Left forelimb (tissue), 1 donor: Measurements from ENCODE around the gene BABAM1.
"Not testable (repeated sequence)": the region's sequence is repeated elsewhere in the genome, so short reads cannot be mapped to it uniquely, and the experiment has no call there.

Experiments used
- DNase-seq: peaks from one replicate; pipeline ENCODE4 v3.0.0-alpha.2; 2018; ENCODE audit warnings: low spot score

The BABAM1 gene

DNA sequence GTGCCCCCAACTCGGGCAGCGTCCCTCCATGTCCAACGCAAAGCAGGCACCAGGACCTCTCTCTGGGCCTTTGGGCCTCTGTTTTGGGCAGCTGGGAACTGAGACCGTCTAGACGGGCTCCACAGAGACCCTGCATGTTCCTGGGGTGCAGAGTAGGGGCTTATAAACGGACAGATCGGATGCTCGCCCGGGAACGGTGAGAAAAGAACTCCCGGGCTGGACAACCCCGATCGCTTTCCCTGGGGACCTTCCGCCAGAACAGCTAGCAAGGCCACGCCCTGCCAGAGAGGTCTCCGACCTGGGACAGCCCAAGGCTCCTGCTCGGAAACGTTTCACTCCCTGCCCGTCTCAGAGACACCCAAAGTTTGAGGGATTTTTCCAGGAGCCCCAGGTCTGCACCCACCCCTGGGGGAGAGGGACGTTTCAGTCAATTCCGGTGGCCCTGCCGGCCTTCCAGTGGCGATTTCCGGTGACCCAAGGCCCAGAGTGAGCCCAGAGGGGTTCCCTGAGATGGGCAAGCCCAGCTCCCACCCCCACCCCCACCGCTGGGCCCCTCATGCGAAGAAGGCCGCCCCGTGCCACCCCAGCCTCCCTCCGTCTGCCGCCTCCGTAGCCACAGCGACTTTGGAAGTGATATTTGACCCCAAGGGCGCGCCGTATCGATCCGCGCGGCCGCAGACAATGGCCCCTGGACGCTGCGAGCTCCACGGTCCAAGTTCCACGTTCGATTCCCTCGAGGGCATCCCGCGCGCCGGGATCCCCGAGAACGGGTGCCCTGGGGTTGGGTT lies 23.2 kb upstream of the BABAM1 start:
- no peak for DNase-seq

GRCh38 chr19:17244618-17245534 lies 22.4 kb upstream of the BABAM1 start:
- no peak for DNase-seq

GRCh38 chr19:17245535-17245984 lies 21.7 kb upstream of the BABAM1 start, which contains the start of gene NR2F6:
NR2F6 (minus strand) TSS chr19:17245919; CDS start chr19:17245220, 699 bp downstream.
- DNase-seq: no peak

- no peak for DNase-seq
Observed at GRCh38 chr19:17246681-17247425, 20.4 kb upstream of the BABAM1 start.

- DNase-seq: no peak
Observed at GRCh38 chr19:17248011-17248776, 19.0 kb upstream of the BABAM1 start.

- DNase-seq: no peak
Observed at GRCh38 chr19:17249887-17250548, 17.2 kb upstream of the BABAM1 start.

GRCh38 chr19:17254636-17255035 lies 12.6 kb upstream of the BABAM1 start:
- no peak for DNase-seq

DNA sequence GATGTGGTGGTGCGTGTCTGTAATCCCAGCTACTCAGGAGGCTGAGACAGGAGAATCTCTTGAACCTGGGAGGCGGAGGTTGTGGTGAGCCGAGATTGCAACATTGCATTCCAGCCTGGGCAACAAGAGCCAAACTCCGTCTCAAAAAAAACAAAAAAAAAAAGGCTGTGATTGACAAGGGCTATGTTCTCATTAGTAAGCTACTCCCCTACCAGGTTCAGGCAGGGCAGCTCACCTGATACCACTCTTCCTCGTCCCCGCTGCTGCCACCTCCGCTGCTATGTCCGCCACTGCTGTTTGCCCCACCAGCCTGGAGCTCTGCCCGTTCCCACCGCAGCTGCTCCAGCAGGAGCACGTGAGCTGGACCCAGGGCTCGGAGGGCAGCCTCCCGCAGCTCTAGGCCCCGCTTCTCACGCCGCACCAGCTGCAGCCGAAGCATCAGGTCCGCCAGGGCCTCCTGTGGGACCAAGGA lies 12.1 kb upstream of the BABAM1 start:
- DNase-seq: no peak

DNA sequence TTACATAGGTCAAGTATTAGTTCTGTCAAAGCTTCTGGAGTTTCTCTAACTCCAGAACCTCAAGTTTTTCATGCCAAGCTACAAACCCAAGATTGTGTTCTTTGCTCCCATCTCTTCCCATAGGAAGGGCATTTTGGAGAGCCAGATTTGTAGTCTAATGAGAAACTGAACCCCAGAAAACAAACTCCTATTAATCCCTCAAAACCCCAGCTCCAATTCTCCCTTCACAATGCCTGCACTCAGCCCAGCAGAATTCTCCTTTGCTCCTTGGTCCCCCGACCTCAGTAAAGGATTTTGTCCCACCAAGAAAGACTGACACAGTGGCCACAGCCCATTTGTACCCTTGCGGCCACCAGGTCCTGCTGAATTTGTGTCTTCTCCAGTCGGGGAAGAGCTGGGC lies 11.1 kb upstream of the BABAM1 start:
- no peak for DNase-seq

- DNase-seq: no peak
Observed at GRCh38 chr19:17259118-17259780, 8.0 kb upstream of the BABAM1 start.

GRCh38 chr19:17259934-17260333 lies 7.3 kb upstream of the BABAM1 start:
- DNase-seq: no peak

GRCh38 chr19:17260842-17261325 lies 6.4 kb upstream of the BABAM1 start:
- no peak for DNase-seq

GRCh38 chr19:17262557-17262956 lies 4.7 kb upstream of the BABAM1 start:
- no peak for DNase-seq

DNA sequence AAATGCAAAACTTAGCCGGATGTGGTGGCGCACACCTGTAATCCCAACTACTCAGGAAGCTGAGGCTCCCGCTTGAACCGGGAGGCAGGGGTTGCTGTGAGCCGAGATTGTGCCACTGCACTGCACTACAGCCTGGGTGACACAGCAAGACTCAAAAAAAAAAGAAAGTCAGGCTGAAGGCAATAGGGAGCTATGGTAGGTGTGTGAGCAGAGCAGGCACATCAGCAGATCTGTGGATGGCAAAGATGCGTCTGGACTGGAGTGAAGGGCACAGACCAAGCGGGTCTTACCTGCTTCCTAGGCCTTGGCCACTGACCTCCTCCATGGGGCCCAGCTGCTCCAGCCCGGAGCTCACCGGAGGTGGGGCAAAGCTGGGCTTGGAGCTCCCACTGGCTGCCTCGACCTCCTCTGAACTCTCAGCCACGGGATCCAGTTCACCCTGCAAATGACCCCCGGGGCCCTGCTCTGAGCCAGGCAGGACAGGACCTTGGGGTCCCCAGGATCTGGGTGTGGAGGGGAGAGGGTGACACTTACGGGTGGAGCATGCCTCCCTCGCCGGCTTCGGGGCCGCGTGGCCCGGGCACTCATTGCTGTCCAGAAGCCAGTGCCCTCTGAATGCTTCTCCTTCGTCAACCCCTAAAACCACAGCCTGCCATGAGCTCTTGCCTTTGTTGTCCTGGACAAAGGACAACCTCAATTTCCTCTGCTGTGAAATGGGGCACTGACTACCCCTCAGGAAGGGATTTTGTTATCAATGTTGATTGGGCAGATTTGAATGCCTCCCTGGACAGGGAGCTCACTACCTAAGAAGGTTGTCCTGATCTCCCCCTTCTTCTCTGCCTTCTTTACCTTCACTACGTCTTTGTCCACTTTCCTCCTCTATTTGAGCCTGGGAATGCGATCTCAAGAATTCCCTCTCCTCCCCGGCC lies 3.3 kb upstream of the BABAM1 start:
- DNase-seq: no peak

DNA sequence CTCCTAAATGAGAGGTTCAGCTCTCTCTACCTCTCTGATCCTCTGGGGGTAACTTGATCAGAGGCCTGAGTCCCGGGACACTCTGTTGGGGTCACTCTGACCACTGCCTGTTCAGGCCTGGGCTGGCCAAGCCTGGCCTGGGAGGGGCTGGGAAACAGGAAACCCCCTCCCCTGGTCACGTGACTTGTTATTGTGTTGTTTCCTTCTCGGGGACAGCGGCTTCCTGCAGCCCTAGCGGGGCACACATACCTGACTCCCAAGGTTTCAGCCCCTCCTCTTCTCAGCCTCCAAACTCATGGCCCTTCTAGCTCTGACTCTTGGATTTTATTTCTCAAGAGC lies 2.6 kb upstream of the BABAM1 start, which contains the start of gene USHBP1:
Gene USHBP1, minus strand, starts transcription at position 105 of the 339 bp plus-strand sequence. CDS start 446 bp downstream, outside the sequence.
- DNase-seq: no peak

DNA sequence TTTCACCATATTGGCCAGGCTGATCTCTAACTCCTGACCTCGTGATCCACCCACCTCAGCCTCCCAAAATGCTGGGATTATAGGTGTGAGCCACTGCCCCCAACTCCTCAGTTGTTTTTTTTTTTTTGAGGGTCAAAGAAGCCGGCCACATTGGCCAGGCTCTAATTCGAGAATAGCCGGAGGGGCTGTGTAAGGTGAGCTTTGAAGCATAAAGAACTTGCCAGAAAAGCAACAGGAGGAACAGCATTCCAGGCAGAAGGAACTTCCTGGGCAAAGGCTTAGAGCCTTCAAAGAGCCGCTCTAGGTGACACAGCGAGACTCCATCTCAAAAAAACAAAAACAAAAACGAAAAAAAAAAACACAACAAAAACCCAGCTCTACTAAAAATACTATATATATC lies 1.2 kb upstream of the BABAM1 start:
- no peak for DNase-seq

GRCh38 chr19:17266589-17266974 lies 661 bp upstream of the BABAM1 start:
- DNase-seq: no peak

DNA sequence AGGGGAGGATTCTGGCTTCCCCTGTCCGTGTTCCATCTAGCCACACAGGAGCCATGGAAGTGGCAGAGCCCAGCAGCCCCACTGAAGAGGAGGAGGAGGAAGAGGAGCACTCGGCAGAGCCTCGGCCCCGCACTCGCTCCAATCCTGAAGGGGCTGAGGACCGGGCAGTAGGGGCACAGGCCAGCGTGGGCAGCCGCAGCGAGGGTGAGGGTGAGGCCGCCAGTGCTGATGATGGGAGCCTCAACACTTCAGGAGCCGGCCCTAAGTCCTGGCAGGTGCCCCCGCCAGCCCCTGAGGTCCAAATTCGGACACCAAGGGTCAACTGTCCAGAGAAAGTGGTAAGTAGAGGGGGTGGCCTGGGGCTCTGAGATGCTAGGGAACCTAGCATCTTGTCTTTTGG lies 1.5 kb downstream of the BABAM1 start:
- no peak for DNase-seq

GRCh38 chr19:17274892-17275291 lies 7.6 kb downstream of the BABAM1 start:
- DNase-seq: not testable (repeated sequence)
